Measurements from ENCODE around the gene PRDM9.

- TF ChIP-seq POLR2A (IDR thresholded peaks at IDR 0.05) (no peak), CTCF (IDR thresholded peaks at IDR 0.05) (no peak)
Measured at GRCh38 chr5:23523998-23524397, 16.6 kb downstream of the PRDM9 start.
